Natural killer cell (primary cell): ENCODE data around the gene TNNT2. TPM values are rescaled to one million over a fixed set of nuclear protein-coding genes. Genes with fewer than 3 reads are reported as not detected.

Experiments used
- ATAC-seq, 3 donors: fragments of 150-1000 bp in 2 of 3; fragments of 200-7000 bp in 1 of 3; cut with Tn5 transposase; 1 replicate in 1 of 3; 2 replicates in 2 of 3; pipeline ENCODE4 v1.10.0; 2021; ENCODE audit warnings: mild to moderate bottlenecking in 2 of 3, moderate library complexity in 2 of 3
- DNase-seq, 2 donors: peaks; one replicate each; pipeline versions ENCODE4 v3.0.0 to v3.0.0-alpha.2; 2013 to 2021; ENCODE audit warnings: mixed read lengths in 1 of 2
- H3K27ac ChIP-seq: one replicate; pipeline ENCODE4 v1.5.1; 2013; ENCODE audit warnings: mild to moderate bottlenecking, low read length
- H3K27me3 ChIP-seq: one replicate; pipeline ENCODE4 v1.6.1; 2013; ENCODE audit warnings: low read length; ENCODE audit not compliant: control insufficient read depth, insufficient read depth
- H3K36me3 ChIP-seq: one replicate; pipeline ENCODE4 v1.6.1; 2013; ENCODE audit warnings: low read length; ENCODE audit not compliant: control insufficient read depth, insufficient read depth
- H3K4me1 ChIP-seq: one replicate; pipeline ENCODE4 v1.6.1; 2013; ENCODE audit warnings: low read length; ENCODE audit not compliant: control insufficient read depth, insufficient read depth
- H3K4me3 ChIP-seq: one replicate; pipeline ENCODE4 v1.5.1; 2013; ENCODE audit warnings: low read length
- H3K9me3 ChIP-seq: one replicate; pipeline ENCODE4 v1.6.1; 2013; ENCODE audit warnings: low read length; ENCODE audit not compliant: control insufficient read depth, insufficient read depth
- H3K27ac Mint-ChIP-seq, 2 donors: one replicate each; pipeline ENCODE4 v1.8.0; 2022; ENCODE audit warnings: mild to moderate bottlenecking in 2 of 2, mixed read lengths in 2 of 2, moderate library complexity in 1 of 2
- H3K27me3 Mint-ChIP-seq, 2 donors: one replicate each; pipeline ENCODE4 v1.8.0; 2022; ENCODE audit warnings: low read depth in 2 of 2, mixed read lengths in 2 of 2
- H3K36me3 Mint-ChIP-seq: one replicate; pipeline ENCODE4 v1.8.0; 2022; ENCODE audit warnings: mixed read lengths
- H3K4me1 Mint-ChIP-seq, 2 donors: one replicate each; pipeline ENCODE4 v1.8.0; 2022; ENCODE audit warnings: mixed read lengths in 2 of 2
- H3K4me3 Mint-ChIP-seq: one replicate; pipeline ENCODE4 v1.8.0; 2022; ENCODE audit warnings: mild to moderate bottlenecking, moderate library complexity, mixed read lengths
- H3K9me3 Mint-ChIP-seq, 2 donors: one replicate each; pipeline ENCODE4 v1.8.0; 2022; ENCODE audit warnings: mixed read lengths in 2 of 2
- CTCF ChIP-seq: fragments of 200-600 bp; IDR thresholded peaks from one replicate; pipeline ENCODE4 v1.8.0; 2022; ENCODE audit warnings: antibody characterized with exemption
- WGBS: methylation state at CpG from one replicate; pipeline ENCODE4 v1.1.7; 2013; ENCODE audit warnings: missing lambda C conversion rate; ENCODE audit not compliant: insufficient coverage; 5-methylcytosine and 5-hydroxymethylcytosine counted together
- intact Hi-C: fragments of 100-400 bp; cut with micrococcal nuclease; formaldehyde crosslinking; loops from one replicate; pipeline ENCODE4 v1.14.2; 2022
- total RNA-seq, 4 donors: library from RNA; stranded (reverse); fragments of 120-200 nt in 1 of 4; gene quantifications; one replicate each; pipeline versions ENCODE4 v1.2.3 to v1.2.4, GENCODE V29; 2013 to 2022

The TNNT2 gene
- total RNA-seq, 3 donors from 2014 or later (not counting 1 experiment from before 2014, with no cell fraction given), result not detected

- Histone ChIP-seq H3K4me1 (no peaks in the 10 kb centered on the region), H3K4me3 (no peak overlapping the region), H3K36me3 (no peaks in the 10 kb centered on the region), H3K27ac (no peak overlapping the region), H3K9me3 (no peaks in the 10 kb centered on the region), H3K27me3 (no peaks in the 10 kb centered on the region)
- no peak for TF ChIP-seq CTCF
- Mint-ChIP-seq H3K9me3 (no peaks in the 10 kb centered on the region), H3K4me3 (no peak overlapping the region), H3K36me3 (no peaks in the 10 kb centered on the region), H3K27me3 (peaks cover 0 to 5% of the 10 kb centered on the region in 2 donors), H3K27ac (no peak overlapping the region), H3K4me1 (no peaks in the 10 kb centered on the region)
- intact Hi-C loops, result no loop called here
- DNase-seq (no peak), ATAC-seq (no peak)
- 89% methylated on average over 6 of the region's 6 CpGs for WGBS
Observed at GRCh38 chr1:201319631-201320030, 57.8 kb downstream of the TNNT2 start.

GRCh38 chr1:201318504-201319340 lies 58.8 kb downstream of the TNNT2 start:
- 79% methylated on average over 15 of the region's 15 CpGs for WGBS
- H3K9me3 ChIP-seq, result no peaks in the 10 kb centered on the region
- TF ChIP-seq CTCF, result no peak
- no peak overlapping the region for H3K27ac ChIP-seq
- no peaks in the 10 kb centered on the region for H3K36me3 Mint-ChIP-seq
- no peak overlapping the region for H3K4me3 Mint-ChIP-seq
- no peaks in the 10 kb centered on the region for H3K4me1 Mint-ChIP-seq
- intact Hi-C loops, result no loop called here
- H3K9me3 Mint-ChIP-seq, result no peaks in the 10 kb centered on the region
- no peak overlapping the region for H3K27ac Mint-ChIP-seq
- no peaks in the 10 kb centered on the region for H3K36me3 ChIP-seq
- H3K4me1 ChIP-seq, result no peaks in the 10 kb centered on the region
- no peak for DNase-seq
- H3K4me3 ChIP-seq, result no peak overlapping the region
- ATAC-seq, result no peak
- H3K27me3 ChIP-seq, result no peaks in the 10 kb centered on the region
- peaks cover 0 to 11% of the 10 kb centered on the region in 2 donors for H3K27me3 Mint-ChIP-seq

GRCh38 chr1:201317551-201317950 lies 59.9 kb downstream of the TNNT2 start:
- H3K27me3 ChIP-seq, result no peaks in the 10 kb centered on the region
- peaks cover 0 to 11% of the 10 kb centered on the region in 2 donors for H3K27me3 Mint-ChIP-seq
- H3K36me3 ChIP-seq, result no peaks in the 10 kb centered on the region
- H3K4me3 Mint-ChIP-seq, result no peak overlapping the region
- H3K4me3 ChIP-seq, result no peak overlapping the region
- H3K36me3 Mint-ChIP-seq, result no peaks in the 10 kb centered on the region
- TF ChIP-seq CTCF, result no peak
- no peaks in the 10 kb centered on the region for H3K4me1 ChIP-seq
- ATAC-seq (no peak), DNase-seq (no peak)
- no peaks in the 10 kb centered on the region for H3K4me1 Mint-ChIP-seq
- no peak overlapping the region for H3K27ac ChIP-seq
- WGBS, result 89% methylated on average over 13 of the region's 13 CpGs
- no peaks in the 10 kb centered on the region for H3K9me3 ChIP-seq
- H3K27ac Mint-ChIP-seq, result no peak overlapping the region
- no peaks in the 10 kb centered on the region for H3K9me3 Mint-ChIP-seq
- intact Hi-C loops, result no loop called here

GRCh38 chr1:201316556-201316955 lies 60.9 kb downstream of the TNNT2 start:
- Histone ChIP-seq H3K36me3 (no peaks in the 10 kb centered on the region), H3K9me3 (no peaks in the 10 kb centered on the region), H3K4me1 (no peaks in the 10 kb centered on the region), H3K27me3 (no peaks in the 10 kb centered on the region), H3K4me3 (no peak overlapping the region), H3K27ac (no peak overlapping the region)
- TF ChIP-seq CTCF, result no peak
- Mint-ChIP-seq H3K36me3 (no peaks in the 10 kb centered on the region), H3K27me3 (peaks cover 0 to 11% of the 10 kb centered on the region in 2 donors), H3K27ac (no peak overlapping the region), H3K4me1 (no peaks in the 10 kb centered on the region), H3K9me3 (no peaks in the 10 kb centered on the region), H3K4me3 (no peak overlapping the region)
- no peak for ATAC-seq
- intact Hi-C loops, result no loop called here
- 86% methylated on average over 5 of the region's 5 CpGs for WGBS
- no peak for DNase-seq
